Gastrocnemius medialis (tissue), 4 donors: Measurements from ENCODE around the gene DENND1A.

ENCODE experiments used
- POLR2A ChIP-seq, 2 donors: fragments of 450-650 bp; IDR thresholded peaks; one replicate each; pipeline ENCODE4 v1.6.1; 2017; ENCODE audit warnings: antibody characterized with exemption in 2 of 2, mild to moderate bottlenecking in 2 of 2, moderate library complexity in 2 of 2
- TF ChIP-seq, protein P1 (sequence below), 5 experiments: fragments of 450-650 bp in 3 of 5; fragments of 200-600 bp in 2 of 5; sonication (generic) in 2 of 5; IDR thresholded peaks in 4 of 5; conservative IDR thresholded peaks in 1 of 5; 1 replicate in 4 of 5; 2 replicates in 1 of 5; pipeline ENCODE4 v1.5.1; 2016 to 2019; ENCODE audit warnings: antibody characterized with exemption in 5 of 5, mild to moderate bottlenecking in 3 of 5, moderate library complexity in 3 of 5

DNA sequence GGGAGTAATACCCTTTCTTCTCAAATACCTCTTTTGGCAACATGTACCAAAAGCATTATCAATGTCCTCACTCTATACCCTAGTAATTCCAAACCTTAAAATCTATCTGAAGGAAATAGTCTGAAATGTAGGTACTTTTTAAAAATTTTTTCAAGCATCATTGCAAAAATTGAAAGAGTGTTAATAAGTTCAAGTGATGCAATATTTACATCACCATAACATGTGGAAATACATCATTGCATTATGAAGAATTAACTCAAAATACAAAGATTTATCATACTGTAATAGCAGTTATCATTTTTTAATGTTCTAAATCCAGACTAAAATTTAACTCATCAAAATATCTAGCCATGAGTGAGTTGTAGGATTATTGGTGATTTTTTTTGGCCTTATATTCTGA is 123.1 kb downstream of the DENND1A start:
- TF ChIP-seq, protein P1, sequence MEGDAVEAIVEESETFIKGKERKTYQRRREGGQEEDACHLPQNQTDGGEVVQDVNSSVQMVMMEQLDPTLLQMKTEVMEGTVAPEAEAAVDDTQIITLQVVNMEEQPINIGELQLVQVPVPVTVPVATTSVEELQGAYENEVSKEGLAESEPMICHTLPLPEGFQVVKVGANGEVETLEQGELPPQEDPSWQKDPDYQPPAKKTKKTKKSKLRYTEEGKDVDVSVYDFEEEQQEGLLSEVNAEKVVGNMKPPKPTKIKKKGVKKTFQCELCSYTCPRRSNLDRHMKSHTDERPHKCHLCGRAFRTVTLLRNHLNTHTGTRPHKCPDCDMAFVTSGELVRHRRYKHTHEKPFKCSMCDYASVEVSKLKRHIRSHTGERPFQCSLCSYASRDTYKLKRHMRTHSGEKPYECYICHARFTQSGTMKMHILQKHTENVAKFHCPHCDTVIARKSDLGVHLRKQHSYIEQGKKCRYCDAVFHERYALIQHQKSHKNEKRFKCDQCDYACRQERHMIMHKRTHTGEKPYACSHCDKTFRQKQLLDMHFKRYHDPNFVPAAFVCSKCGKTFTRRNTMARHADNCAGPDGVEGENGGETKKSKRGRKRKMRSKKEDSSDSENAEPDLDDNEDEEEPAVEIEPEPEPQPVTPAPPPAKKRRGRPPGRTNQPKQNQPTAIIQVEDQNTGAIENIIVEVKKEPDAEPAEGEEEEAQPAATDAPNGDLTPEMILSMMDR (IDR thresholded peaks at IDR 0.05 in 4 of 5, conservative IDR thresholded peaks at IDR 0.05 in 1 of 5) = no peak
- TF ChIP-seq POLR2A (IDR thresholded peaks at IDR 0.05) = no peak
